NCI-H2196 treated with DMSO at 0.1 percent for 48 hours (cell line): ENCODE measurements around the gene MCC.

ENCODE experiments used
- DNase-seq: peaks from one replicate; lab custom pipeline; 2025; ENCODE audit not compliant: unreplicated experiment; lab: John Stamatoyannopoulos, UW

Gene MCC

GRCh38 chr5:113123618-113124017, 364.6 kb downstream of the MCC start:
- DNase-seq, result no peak

- DNase-seq, result no peak
Measured at GRCh38 chr5:113122053-113122452, 366.2 kb downstream of the MCC start.

- DNase-seq, result no peak
Measured at GRCh38 chr5:113119246-113119924, 368.9 kb downstream of the MCC start.

- no peak for DNase-seq
Measured at GRCh38 chr5:113118765-113119164, 369.5 kb downstream of the MCC start.

GRCh38 chr5:113118298-113118697, 370.0 kb downstream of the MCC start:
- no peak for DNase-seq

GRCh38 chr5:113117543-113118115, 370.6 kb downstream of the MCC start:
- no peak for DNase-seq

- DNase-seq, result no peak
Measured at GRCh38 chr5:113115956-113116355, 372.3 kb downstream of the MCC start.

GRCh38 chr5:113115061-113115460, 373.2 kb downstream of the MCC start:
- DNase-seq, result no peak

GRCh38 chr5:113114559-113114958, 373.7 kb downstream of the MCC start:
- no peak for DNase-seq

GRCh38 chr5:113112435-113112834, 375.8 kb downstream of the MCC start:
- no peak for DNase-seq

GRCh38 chr5:113110117-113110516, 378.1 kb downstream of the MCC start:
- no peak for DNase-seq

GRCh38 chr5:113109344-113109743, 378.9 kb downstream of the MCC start:
- DNase-seq, result no peak

GRCh38 chr5:113108485-113108884, 379.8 kb downstream of the MCC start:
- no peak for DNase-seq

- no peak for DNase-seq
Measured at GRCh38 chr5:113106821-113107220, 381.4 kb downstream of the MCC start.

- DNase-seq, result no peak
Measured at GRCh38 chr5:113105693-113106280, 382.5 kb downstream of the MCC start.

- no peak for DNase-seq
Measured at GRCh38 chr5:113103330-113103729, 384.9 kb downstream of the MCC start.

- no peak for DNase-seq
Measured at GRCh38 chr5:113102121-113102531, 386.1 kb downstream of the MCC start.

- no peak for DNase-seq
Measured at GRCh38 chr5:113100981-113101380, 387.3 kb downstream of the MCC start.

- DNase-seq, result no peak
Measured at GRCh38 chr5:113099822-113100221, 388.4 kb downstream of the MCC start.

- DNase-seq, result no peak
Measured at GRCh38 chr5:113098378-113098777, 389.9 kb downstream of the MCC start.

- DNase-seq, result no peak
Measured at GRCh38 chr5:113095831-113096230, 392.4 kb downstream of the MCC start.

- DNase-seq, result no peak
Measured at GRCh38 chr5:113093558-113093957, 394.7 kb downstream of the MCC start.

GRCh38 chr5:113092683-113093082, 395.6 kb downstream of the MCC start:
- no peak for DNase-seq
